GM18498 (cell line): ENCODE data around the gene CFAP20DC.
"Not testable (repeated sequence)": the region's sequence is repeated elsewhere in the genome, so short reads cannot be mapped to it uniquely, and the experiment has no call there.

ENCODE experiments used
- ATAC-seq: cut with Tn5 transposase; IDR thresholded peaks from one replicate; pipeline ENCODE4 v1.9.1; 2021; ENCODE audit warnings: mild to moderate bottlenecking, moderate library complexity; ENCODE audit not compliant: unreplicated experiment

Gene CFAP20DC

GRCh38 chr3:58824777-58825176 is 225.0 kb downstream of the CFAP20DC start:
- no peak for ATAC-seq

GRCh38 chr3:58824285-58824684 is 225.5 kb downstream of the CFAP20DC start:
- ATAC-seq = no peak

- ATAC-seq = not testable (repeated sequence)
These were observed 243.1 kb downstream of the CFAP20DC start for GRCh38 chr3:58806551-58807244.

- no peak for ATAC-seq
These were observed 244.9 kb downstream of the CFAP20DC start for GRCh38 chr3:58804914-58805313.

- no peak for ATAC-seq
These were observed 248.3 kb downstream of the CFAP20DC start for GRCh38 chr3:58801541-58801940.

GRCh38 chr3:58800940-58801339 is 248.9 kb downstream of the CFAP20DC start:
- no peak for ATAC-seq

- no peak for ATAC-seq
These were observed 249.8 kb downstream of the CFAP20DC start for GRCh38 chr3:58800032-58800431.

- ATAC-seq = no peak
These were observed 250.6 kb downstream of the CFAP20DC start for GRCh38 chr3:58799271-58799670.

GRCh38 chr3:58798312-58798711 is 251.5 kb downstream of the CFAP20DC start:
- no peak for ATAC-seq

- no peak for ATAC-seq
These were observed 255.1 kb downstream of the CFAP20DC start for GRCh38 chr3:58794750-58795149.

- ATAC-seq = no peak
These were observed 255.9 kb downstream of the CFAP20DC start for GRCh38 chr3:58793938-58794337.

GRCh38 chr3:58792921-58793451 is 256.8 kb downstream of the CFAP20DC start:
- ATAC-seq = no peak

- no peak for ATAC-seq
These were observed 260.4 kb downstream of the CFAP20DC start for GRCh38 chr3:58789385-58789784.

- no peak for ATAC-seq
These were observed 264.9 kb downstream of the CFAP20DC start for GRCh38 chr3:58784888-58785287.

- no peak for ATAC-seq
These were observed 265.4 kb downstream of the CFAP20DC start for GRCh38 chr3:58784425-58784824.

- ATAC-seq = no peak
These were observed 266.0 kb downstream of the CFAP20DC start for GRCh38 chr3:58783845-58784244.

- no peak for ATAC-seq
These were observed 269.9 kb downstream of the CFAP20DC start for GRCh38 chr3:58779934-58780333.

- ATAC-seq = no peak
These were observed 273.6 kb downstream of the CFAP20DC start for GRCh38 chr3:58776231-58776630.

- no peak for ATAC-seq
These were observed 277.4 kb downstream of the CFAP20DC start for GRCh38 chr3:58772462-58772861.

- ATAC-seq = no peak
These were observed 280.8 kb downstream of the CFAP20DC start for GRCh38 chr3:58769065-58769464.

- no peak for ATAC-seq
These were observed 283.1 kb downstream of the CFAP20DC start for GRCh38 chr3:58766587-58767282.

- no peak for ATAC-seq
These were observed 294.7 kb downstream of the CFAP20DC start for GRCh38 chr3:58755150-58755549.
